Ovary (tissue), 9 donors: ENCODE results near the gene MPP4. TPM values are rescaled to one million over a fixed set of nuclear protein-coding genes. Genes with fewer than 3 reads are reported as not detected.

Experiments used
- DNase-seq, 5 donors: peaks; one replicate each; pipeline ENCODE4 v3.0.0-alpha.2; 2019 to 2020
- H3K27ac ChIP-seq, 2 donors: fragments of 200-600 bp; one replicate each; pipeline versions ENCODE4 v1.5.1 to v1.8.0; 2019 to 2022
- H3K27me3 ChIP-seq: fragments of 200-600 bp; one replicate; pipeline ENCODE4 v1.8.0; 2022
- H3K36me3 ChIP-seq: fragments of 200-600 bp; sonication (generic); one replicate; pipeline ENCODE4 v1.5.1; 2019
- H3K4me1 ChIP-seq: one replicate; pipeline ENCODE4 v1.8.1; 2013; ENCODE audit warnings: mild to moderate bottlenecking, moderate library complexity; ENCODE audit not compliant: insufficient read depth
- H3K4me3 ChIP-seq: fragments of 200-600 bp; sonication (generic); one replicate; pipeline ENCODE4 v1.5.1; 2017
- H3K9me3 ChIP-seq, 2 donors: fragments of 200-600 bp in 1 of 2; sonication (generic) in 1 of 2; one replicate each; pipeline versions ENCODE4 v1.5.1 to v1.8.1; 2013 to 2019; ENCODE audit warnings: mild to moderate bottlenecking in 1 of 2, moderate library complexity in 1 of 2
- EP300 ChIP-seq: sonication (generic); formaldehyde crosslinking; IDR thresholded peaks from one replicate; pipeline ENCODE4 v1.6.1; 2017; ENCODE audit warnings: antibody characterized with exemption
- POLR2A ChIP-seq: fragments of 450-650 bp; IDR thresholded peaks from one replicate; pipeline ENCODE4 v1.6.1; 2017; ENCODE audit warnings: antibody characterized with exemption, mild to moderate bottlenecking, moderate library complexity
- WGBS, 3 donors: extraction: QIAGEN DNeasy Blood & Tissue Kit in 1 of 3; methylation state at CpG; one replicate each; pipeline versions ENCODE4 v1.1.5 to v1.1.7; 2013 to 2017; 5-methylcytosine and 5-hydroxymethylcytosine counted together
- intact Hi-C, 4 donors: fragments of 100-400 bp; cut with DNase I; formaldehyde crosslinking; loops; one replicate each; pipeline versions ENCODE4 v1.11.0 to v1.15.1; 2022 to 2023
- polyA plus RNA-seq, 2 donors: library from polyadenylated mRNA; stranded (reverse); fragments of 200-250 nt in 1 of 2; fragments of 350-450 nt in 1 of 2; fragmentation: Illumina TruSeq in 1 of 2; extraction: RNeasy Lipid Tissue Mini Kit (QIAGEN cat#74804) in 1 of 2; gene quantifications; one replicate each; pipeline ENCODE4 v1.2.3, GENCODE V29; 2013 to 2014
- total RNA-seq, 7 donors: library from RNA; depleted of rRNA in 2 of 7; stranded (reverse); fragments of >200 nt in 2 of 7; fragmentation: NEBNext Ultra II Directional in 3 of 7; extraction: Animal tissue kit (Norgen Biotek cat#: 25700) in 3 of 7; gene quantifications; one replicate each; pipeline versions ENCODE4 v1.1.0 to v1.2.4, GENCODE V29; 2016 to 2023
- TF ChIP-seq, protein P1 (sequence below), 3 donors: fragments of 450-650 bp in 2 of 3; fragments of 200-600 bp in 1 of 3; IDR thresholded peaks; one replicate each; pipeline versions ENCODE4 v1.5.1 to v1.8.0; 2016 to 2022; ENCODE audit warnings: antibody characterized with exemption in 3 of 3, mild to moderate bottlenecking in 1 of 3
- donor health status: DM: no; HTN: no; CAD: no; lungs with moderate emphysema.
- donor health status: DM: no; HTN: no; CAD: no.
- donor health status: Bipolar disorder and iron deficiency.
- donor health status: DM: yes; HTN: yes; CAD: no.
- donor health status: DM: no; HTN: no; CAD: no.
- donor health status: DM: yes; HTN: yes; CAD: no.

Gene MPP4
- total and polyA plus RNA-seq, 9 donors: 0.04 to 0.36 (median 0.23) TPM; not detected in 5

- TF ChIP-seq, protein P1, sequence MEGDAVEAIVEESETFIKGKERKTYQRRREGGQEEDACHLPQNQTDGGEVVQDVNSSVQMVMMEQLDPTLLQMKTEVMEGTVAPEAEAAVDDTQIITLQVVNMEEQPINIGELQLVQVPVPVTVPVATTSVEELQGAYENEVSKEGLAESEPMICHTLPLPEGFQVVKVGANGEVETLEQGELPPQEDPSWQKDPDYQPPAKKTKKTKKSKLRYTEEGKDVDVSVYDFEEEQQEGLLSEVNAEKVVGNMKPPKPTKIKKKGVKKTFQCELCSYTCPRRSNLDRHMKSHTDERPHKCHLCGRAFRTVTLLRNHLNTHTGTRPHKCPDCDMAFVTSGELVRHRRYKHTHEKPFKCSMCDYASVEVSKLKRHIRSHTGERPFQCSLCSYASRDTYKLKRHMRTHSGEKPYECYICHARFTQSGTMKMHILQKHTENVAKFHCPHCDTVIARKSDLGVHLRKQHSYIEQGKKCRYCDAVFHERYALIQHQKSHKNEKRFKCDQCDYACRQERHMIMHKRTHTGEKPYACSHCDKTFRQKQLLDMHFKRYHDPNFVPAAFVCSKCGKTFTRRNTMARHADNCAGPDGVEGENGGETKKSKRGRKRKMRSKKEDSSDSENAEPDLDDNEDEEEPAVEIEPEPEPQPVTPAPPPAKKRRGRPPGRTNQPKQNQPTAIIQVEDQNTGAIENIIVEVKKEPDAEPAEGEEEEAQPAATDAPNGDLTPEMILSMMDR (IDR thresholded peaks at IDR 0.05): no peak
- no peak for TF ChIP-seq EP300
- TF ChIP-seq POLR2A: no peak
- WGBS, 3 donors: 90 to 94% (median 91%) methylated on average over 1 of the region's 1 CpG
- Histone ChIP-seq H3K27me3 (no peaks in the 10 kb centered on the region), H3K4me3 (no peak overlapping the region), H3K27ac (no peak overlapping the region), H3K4me1 (no peaks in the 10 kb centered on the region), H3K9me3 (no peaks in the 10 kb centered on the region), H3K36me3 (no peaks in the 10 kb centered on the region)
- intact Hi-C loops: no loop called here
- no peak for DNase-seq
Observed at GRCh38 chr2:201733544-201733943, 35.1 kb upstream of the MPP4 start.

DNA sequence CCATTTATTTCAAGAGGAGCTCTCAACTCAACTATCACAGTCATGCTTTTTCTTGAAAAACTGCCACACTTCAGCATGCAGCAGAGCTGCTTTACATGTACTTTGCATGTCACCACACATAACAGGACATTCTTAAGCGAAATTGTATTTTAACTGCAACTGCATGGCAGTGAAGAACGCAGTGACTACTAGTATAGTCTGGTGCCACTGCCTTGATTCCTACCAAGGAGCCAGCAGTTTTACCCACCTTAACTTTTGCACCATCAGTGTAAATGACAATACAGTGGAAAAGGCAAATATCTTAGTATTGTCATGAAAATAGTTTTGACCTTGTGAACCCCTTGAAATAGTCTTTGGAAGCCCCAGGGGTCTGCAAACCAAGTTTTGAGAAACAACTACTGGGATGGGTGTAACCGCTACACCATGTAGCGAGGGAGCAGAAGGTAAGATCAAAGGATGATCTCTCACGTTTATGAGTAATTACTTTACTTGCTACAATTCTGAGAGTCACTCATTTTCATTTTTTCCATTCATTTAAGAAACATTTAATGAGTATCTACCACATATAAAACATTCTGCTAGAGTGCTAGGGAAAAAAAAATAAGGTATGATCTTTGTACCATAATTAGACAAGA lies 32.3 kb upstream of the MPP4 start:
- intact Hi-C loops: no loop called here
- Histone ChIP-seq H3K36me3 (no peaks in the 10 kb centered on the region), H3K4me3 (no peak overlapping the region), H3K27ac (no peak overlapping the region), H3K9me3 (no peaks in the 10 kb centered on the region), H3K27me3 (no peaks in the 10 kb centered on the region), H3K4me1 (no peaks in the 10 kb centered on the region)
- 84 to 91% (median 88%) methylated on average over 5 of the region's 5 CpGs for WGBS, 3 donors
- TF ChIP-seq, protein P1 (IDR thresholded peaks at IDR 0.05): no peak
- TF ChIP-seq EP300 (no peak), POLR2A (no peak)
- no peak for DNase-seq

GRCh38 chr2:201715459-201715858 lies 17.0 kb upstream of the MPP4 start:
- Histone ChIP-seq H3K27me3 (no peaks in the 10 kb centered on the region), H3K4me1 (no peaks in the 10 kb centered on the region), H3K4me3 (no peak overlapping the region), H3K36me3 (no peaks in the 10 kb centered on the region), H3K9me3 (peaks cover 0 to 1% of the 10 kb centered on the region in 2 donors), H3K27ac (no peak overlapping the region)
- intact Hi-C loops: no loop called here
- TF ChIP-seq, protein P1 (IDR thresholded peaks at IDR 0.05): no peak
- DNase-seq: no peak
- 87 to 93% (median 92%) methylated on average over 6 of the region's 6 CpGs for WGBS, 3 donors

- Histone ChIP-seq H3K9me3 (no peaks in the 10 kb centered on the region), H3K4me3 (no peak overlapping the region), H3K27ac (no peak overlapping the region), H3K36me3 (no peaks in the 10 kb centered on the region), H3K4me1 (no peaks in the 10 kb centered on the region), H3K27me3 (no peaks in the 10 kb centered on the region)
- WGBS, 3 donors: 91 to 100% (median 97%) methylated on average over 1 of the region's 1 CpG
- TF ChIP-seq, protein P1 (IDR thresholded peaks at IDR 0.05): no peak
- no peak for TF ChIP-seq POLR2A
- TF ChIP-seq EP300: no peak
- DNase-seq: no peak
- intact Hi-C loops: no loop called here
Observed at GRCh38 chr2:201712726-201713125, 14.3 kb upstream of the MPP4 start.
